HCT116 (cell line): ENCODE results near the gene TDRD9. TPM values are rescaled to one million over a fixed set of nuclear protein-coding genes. Genes with fewer than 3 reads are reported as not detected.

Experiments used
- ATAC-seq: fragments of 200-7000 bp; cut with Tn5 transposase; 2 replicates; pipeline ENCODE4 v1.9.1; 2020; ENCODE audit warnings: mild to moderate bottlenecking, moderate library complexity
- BruUV-seq: library from RNA; stranded (reverse); fragments of 400-500 nt; replicated peaks from 2 replicates; lab custom pipeline; 2021; lab: Mats Ljungman, UMichigan
- CTCF ChIA-PET: fragments of 300-600 bp; sonication (Branson Sonifier 250); formaldehyde crosslinking; loops from one replicate; lab custom pipeline; 2021; ENCODE audit warnings: antibody characterized with exemption; lab: Charles Lee
- POLR2A ChIA-PET: fragments of 300-600, 350-600 bp; sonication (Branson Sonifier 250); formaldehyde crosslinking; loops from one replicate; lab custom pipeline; 2021; ENCODE audit warnings: antibody characterized with exemption; lab: Charles Lee
- RAD21 ChIA-PET, 2 experiments: fragments of 300-600 bp; sonication (Branson Sonifier 250); formaldehyde crosslinking; loops; one replicate each; lab custom pipeline; 2023; ENCODE audit warnings: low total read pairs in 2 of 2; ENCODE audit not compliant: uncharacterized antibody in 2 of 2, unreplicated experiment in 2 of 2, low non-redundant PET in 1 of 2; lab: Charles Lee
- DNase-seq: peaks from one replicate; pipeline ENCODE4 v3.0.0-alpha.2; 2010; ENCODE audit warnings: low read depth, low spot score
- H2AFZ ChIP-seq: fragments of 200-600 bp; shearing (Covaris generic), sonication (generic); 2 replicates; pipeline ENCODE4 v1.6.1; 2017; ENCODE audit warnings: low read depth, mixed run types, mixed read lengths, antibody characterized with exemption, low read length; ENCODE audit not compliant: poor library complexity, severe bottlenecking
- H3K27ac ChIP-seq: 2 replicates; pipeline ENCODE4 v1.5.1; 2012; ENCODE audit warnings: low read depth, low read length
- H3K27me3 ChIP-seq: fragments of 200-600 bp; sonication (generic); 2 replicates; pipeline ENCODE4 v1.6.1; 2016; ENCODE audit warnings: mixed run types, low read length, mixed read lengths; ENCODE audit not compliant: insufficient read depth
- H3K36me3 ChIP-seq, 2 experiments: fragments of 200-500 bp in 1 of 2; fragments of 200-600 bp in 1 of 2; sonication (Bioruptor generic) in 1 of 2; sonication (generic) in 1 of 2; 2 replicates each; pipeline versions ENCODE4 v1.5.1 to v1.6.1; 2014 to 2016; ENCODE audit warnings: low read length in 2 of 2, inconsistent platforms in 1 of 2, mixed read lengths in 1 of 2, mixed run types in 1 of 2; ENCODE audit not compliant: insufficient read depth in 2 of 2, control insufficient read depth in 1 of 2
- H3K4me1 ChIP-seq, 2 experiments: fragments of 200-600 bp in 1 of 2; sonication (generic) in 1 of 2; 2 replicates each; pipeline versions ENCODE4 v1.5.1 to v1.6.1; 2012 to 2017; ENCODE audit warnings: low read length in 2 of 2, inconsistent platforms in 1 of 2, mild to moderate bottlenecking in 1 of 2, mixed read lengths in 1 of 2, mixed run types in 1 of 2, moderate library complexity in 1 of 2; ENCODE audit not compliant: insufficient read depth in 2 of 2, control insufficient read depth in 1 of 2
- H3K4me2 ChIP-seq: fragments of 200-600 bp; sonication (generic); 2 replicates; pipeline ENCODE4 v1.6.1; 2017; ENCODE audit warnings: mixed run types, low read length, mixed read lengths
- H3K4me3 ChIP-seq, 2 experiments: fragments of 200-600 bp in 1 of 2; sonication (generic) in 1 of 2; replicated peaks in 1 of 2; 2 replicates each; pipeline ENCODE4 v1.5.1; 2011 to 2016; ENCODE audit warnings: low read length in 2 of 2, control low read depth in 1 of 2, low read depth in 1 of 2, mild to moderate bottlenecking in 1 of 2, mixed read lengths in 1 of 2, mixed run types in 1 of 2
- H3K79me2 ChIP-seq: fragments of 200-600 bp; sonication (generic); 2 replicates; pipeline ENCODE4 v1.6.1; 2017; ENCODE audit warnings: mild to moderate bottlenecking, mixed run types, low read length, moderate library complexity, mixed read lengths; ENCODE audit not compliant: insufficient read depth
- H3K9ac ChIP-seq: fragments of 200-600 bp; sonication (generic); 2 replicates; pipeline ENCODE4 v1.6.1; 2016; ENCODE audit warnings: low read length, mixed read lengths
- H3K9me2 ChIP-seq: fragments of 200-600 bp; sonication (generic), shearing (Covaris generic); 2 replicates; pipeline ENCODE4 v1.6.1; 2017; ENCODE audit warnings: mixed run types, mild to moderate bottlenecking, moderate library complexity; ENCODE audit not compliant: insufficient read depth
- H3K9me3 ChIP-seq, 2 experiments: fragments of 200-500 bp in 1 of 2; fragments of 200-600 bp in 1 of 2; sonication (Bioruptor generic) in 1 of 2; sonication (generic) in 1 of 2; 2 replicates each; pipeline ENCODE4 v1.6.1; 2014 to 2017; ENCODE audit warnings: low read length in 2 of 2, mixed read lengths in 2 of 2, inconsistent platforms in 1 of 2, low read depth in 1 of 2, mild to moderate bottlenecking in 1 of 2, mixed run types in 1 of 2, moderate library complexity in 1 of 2; ENCODE audit not compliant: control insufficient read depth in 1 of 2, insufficient read depth in 1 of 2
- H4K20me1 ChIP-seq: fragments of 200-600 bp; sonication (generic), shearing (Covaris generic); 2 replicates; pipeline ENCODE4 v1.6.1; 2017; ENCODE audit warnings: mixed run types, mild to moderate bottlenecking, moderate library complexity; ENCODE audit not compliant: insufficient read depth
- CBX3 ChIP-seq: IDR thresholded peaks from 2 replicates; pipeline ENCODE4 v1.6.1; 2012; ENCODE audit warnings: low read depth
- CEBPB ChIP-seq: IDR thresholded peaks from 2 replicates; pipeline ENCODE4 v1.6.1; 2012; ENCODE audit warnings: low read depth
- EGR1 ChIP-seq: IDR thresholded peaks from 2 replicates; pipeline ENCODE4 v1.6.1; 2012; ENCODE audit warnings: low read depth
- ELF1 ChIP-seq: IDR thresholded peaks from 2 replicates; pipeline ENCODE4 v1.6.1; 2012; ENCODE audit warnings: low read depth, borderline replicate concordance
- EZH2 ChIP-seq: fragments of 200-600 bp; sonication (generic); IDR thresholded peaks from 2 replicates; pipeline ENCODE4 v1.6.1; 2017; ENCODE audit warnings: antibody characterized with exemption, mixed run types
- EZH2phosphoT487 ChIP-seq: fragments of 200-600 bp; IDR thresholded peaks from 2 replicates; pipeline ENCODE4 v1.6.1; 2018; ENCODE audit warnings: antibody characterized with exemption, borderline replicate concordance
- FOSL1 ChIP-seq: IDR thresholded peaks from 2 replicates; pipeline ENCODE4 v1.6.1; 2012; ENCODE audit warnings: low read depth
- JUND ChIP-seq: IDR thresholded peaks from 2 replicates; pipeline ENCODE4 v1.6.1; 2012
- MAX ChIP-seq: IDR thresholded peaks from 2 replicates; pipeline ENCODE4 v1.6.1; 2012
- POLR2AphosphoS5 ChIP-seq: IDR thresholded peaks from 2 replicates; pipeline ENCODE4 v1.6.1; 2011; ENCODE audit warnings: mild to moderate bottlenecking, low read depth, low read length, moderate library complexity
- RAD21 ChIP-seq: IDR thresholded peaks from 2 replicates; pipeline ENCODE4 v1.6.1; 2012; ENCODE audit warnings: low read depth, mild to moderate bottlenecking
- SP1 ChIP-seq: IDR thresholded peaks from 2 replicates; pipeline ENCODE4 v1.6.1; 2012; ENCODE audit warnings: low read depth
- TCF7L2 ChIP-seq: IDR thresholded peaks from 2 replicates; pipeline ENCODE4 v1.7.0; 2011; ENCODE audit warnings: borderline replicate concordance, inconsistent platforms; ENCODE audit not compliant: insufficient read depth, insufficient read length; ENCODE audit errors: extremely low read depth
- YY1 ChIP-seq: IDR thresholded peaks from 2 replicates; pipeline ENCODE4 v1.6.1; 2011; ENCODE audit warnings: low read length, low read depth, moderate library complexity, mild to moderate bottlenecking; ENCODE audit not compliant: insufficient replicate concordance; ENCODE audit errors: extremely low read depth
- ZFX ChIP-seq: fragments of 450-650 bp; IDR thresholded peaks from 2 replicates; pipeline ENCODE4 v1.6.1; 2017
- ZNF274 ChIP-seq: fragments of 200-500 bp; sonication (Bioruptor generic); IDR thresholded peaks from 2 replicates; pipeline ENCODE4 v1.6.1; 2014; ENCODE audit warnings: mild to moderate bottlenecking, low read depth, low read length, inconsistent platforms
- intact Hi-C: fragments of 100-400 bp; cut with micrococcal nuclease; formaldehyde crosslinking; loops from 2 replicates; pipeline ENCODE4 v1.10.0; 2022
- total RNA-seq: library from RNA; stranded (reverse); gene quantifications from one replicate; pipeline ENCODE4 v1.2.1, GENCODE V29; 2021; ENCODE audit not compliant: unreplicated experiment

The TDRD9 gene
- total RNA-seq, 1 experiment from 2014 or later = not detected

GRCh38 chr14:104098272-104099095 lies 170.2 kb downstream of the TDRD9 start:
- BruUV-seq = no TSS peak
- Histone ChIP-seq H4K20me1 (no peaks in the 10 kb centered on the region), H3K9me3 (no peaks in the 10 kb centered on the region), H3K27me3 (no peaks in the 10 kb centered on the region), H3K9me2 (no peaks in the 10 kb centered on the region), H3K4me2 (no peak overlapping the region), H3K27ac (no peak overlapping the region), H3K4me3 (no peak overlapping the region), H3K4me1 (peaks cover 15 to 26% of the 10 kb centered on the region in 2 experiments), H3K36me3 (no peaks in the 10 kb centered on the region), H3K79me2 (no peaks in the 10 kb centered on the region), H3K9ac (no peak overlapping the region), H2AFZ (no peak overlapping the region)
- DNase-seq = no peak
- ChIA-PET POLR2A (no interaction called here), RAD21 (no interaction called here), CTCF (no interaction called here)
- TF ChIP-seq EGR1 (no peak), ELF1 (no peak), JUND (no peak), YY1 (no peak), TCF7L2 (no peak), CEBPB (no peak), FOSL1 (no peak), EZH2phosphoT487 (no peak), ZNF274 (no peak), SP1 (no peak), ZFX (no peak), EZH2 (no peak), MAX (no peak), CBX3 (no peak), RAD21 (no peak), POLR2AphosphoS5 (no peak)
- intact Hi-C loops = no loop called here
- ATAC-seq = no peak
